A549 (cell line): ENCODE results near the gene PRKCG. TPM values are rescaled to one million over a fixed set of nuclear protein-coding genes. Genes with fewer than 3 reads are reported as not detected.

Experiments
- ATAC-seq, 2 experiments: fragments of 200-7000 bp in 1 of 2; fragments of >200 bp in 1 of 2; cut with Nextera tagmentation in 1 of 2; cut with Tn5 transposase in 1 of 2; 3 replicates each; pipeline versions ENCODE4 v1.8.0 to v1.9.1; 2018 to 2020; ENCODE audit warnings: mild to moderate bottlenecking in 1 of 2, moderate library complexity in 1 of 2
- CTCF ChIA-PET: fragments of 300-600 bp; sonication (Branson Sonifier 250); formaldehyde crosslinking; extraction: SDS; loops from one replicate; lab custom pipeline; 2021; ENCODE audit warnings: antibody characterized with exemption, inconsistent platforms; lab: Yijun Ruan, JAX
- POLR2A ChIA-PET: fragments of 350-600 bp; formaldehyde crosslinking; extraction: SDS; loops from one replicate; lab custom pipeline; 2021; ENCODE audit warnings: antibody characterized with exemption, inconsistent platforms; lab: Yijun Ruan, JAX
- DNase-seq, 2 experiments: peaks; one replicate each; pipeline versions ENCODE4 v3.0.0 to v3.0.0-alpha.2; 2011 to 2016; ENCODE audit warnings: low read depth in 1 of 2, low spot score in 1 of 2
- FAIRE-seq: peaks from 2 replicates; lab custom pipeline; 2011; peaks lifted over from hg19 to GRCh38; lab: Jason Lieb, UNC
- H3K27ac ChIP-seq, 2 experiments: fragments of >200 bp; sonication (Bioruptor Twin); formaldehyde crosslinking; 3 replicates each; pipeline ENCODE4 v1.5.1; 2016 to 2017
- H3K4me1 ChIP-seq: fragments of >200 bp; sonication (Bioruptor Twin); formaldehyde crosslinking; 3 replicates; pipeline ENCODE4 v1.6.1; 2016
- H3K4me2 ChIP-seq: fragments of >200 bp; sonication (Bioruptor Twin); formaldehyde crosslinking; 3 replicates; pipeline ENCODE4 v1.6.1; 2016
- H3K4me3 ChIP-seq: fragments of >200 bp; sonication (Bioruptor Twin); formaldehyde crosslinking; 3 replicates; pipeline ENCODE4 v1.5.1; 2016
- H3K9me3 ChIP-seq: fragments of >200 bp; sonication (Bioruptor Twin); formaldehyde crosslinking; 3 replicates; pipeline ENCODE4 v1.6.1; 2016
- BCL3 ChIP-seq: fragments of >200 bp; sonication (Bioruptor Twin); formaldehyde crosslinking; IDR thresholded peaks from 3 replicates; pipeline ENCODE4 v1.6.1; 2016
- CBX2 ChIP-seq: fragments of 200-600 bp; sonication (generic); IDR thresholded peaks from 2 replicates; pipeline ENCODE4 v1.6.1; 2016; ENCODE audit warnings: low read depth, mild to moderate bottlenecking, borderline replicate concordance
- CBX8 ChIP-seq: fragments of 200-600 bp; sonication (generic); IDR thresholded peaks from 2 replicates; pipeline ENCODE4 v1.6.1; 2016
- CEBPB ChIP-seq, 2 experiments: fragments of >200 bp in 1 of 2; sonication (Bioruptor Twin) in 1 of 2; formaldehyde crosslinking in 1 of 2; IDR thresholded peaks; 2 replicates each; pipeline ENCODE4 v1.6.1; 2012 to 2016
- CHD2 ChIP-seq: fragments of 150-350 bp; IDR thresholded peaks from 2 replicates; pipeline ENCODE4 v1.6.1; 2014; ENCODE audit warnings: low read length; ENCODE audit not compliant: partially characterized antibody
- E2F6 ChIP-seq: IDR thresholded peaks from 2 replicates; pipeline ENCODE4 v1.6.1; 2012; ENCODE audit warnings: low read depth, borderline replicate concordance
- EHF ChIP-seq: fragments of 250-450 bp; sonication (Bioruptor Pico); IDR thresholded peaks from 2 replicates; pipeline ENCODE4 v1.5.0; 2020; ENCODE audit warnings: mild to moderate bottlenecking
- ESRRA ChIP-seq: fragments of 150-350 bp; IDR thresholded peaks from 2 replicates; pipeline ENCODE4 v1.6.1; 2014; ENCODE audit warnings: mild to moderate bottlenecking, low read length, borderline replicate concordance
- FOSL2 ChIP-seq, 2 experiments: fragments of 450-650 bp in 1 of 2; fragments of >200 bp in 1 of 2; sonication (Bioruptor Twin) in 1 of 2; formaldehyde crosslinking; IDR thresholded peaks; 2 replicates each; pipeline versions ENCODE4 v1.5.0 to v1.6.1; 2016 to 2020; ENCODE audit warnings: mild to moderate bottlenecking in 1 of 2, moderate library complexity in 1 of 2
- HOXB13 ChIP-seq: fragments of 250-450 bp; sonication (Bioruptor Pico); IDR thresholded peaks from 2 replicates; pipeline ENCODE4 v1.5.0; 2020; ENCODE audit warnings: low read depth, mild to moderate bottlenecking, moderate library complexity
- HOXB5 ChIP-seq: fragments of 250-450 bp; sonication (Bioruptor Pico); IDR thresholded peaks from 2 replicates; pipeline ENCODE4 v1.5.0; 2020; ENCODE audit warnings: mild to moderate bottlenecking, moderate library complexity
- JUN ChIP-seq, 2 experiments: fragments of >200 bp; sonication (Bioruptor Twin); formaldehyde crosslinking; IDR thresholded peaks; 2 replicates in 1 of 2; 3 replicates in 1 of 2; pipeline ENCODE4 v1.6.1; 2016 to 2017
- JUNB ChIP-seq: fragments of >200 bp; sonication (Bioruptor Twin); formaldehyde crosslinking; IDR thresholded peaks from 2 replicates; pipeline ENCODE4 v1.6.1; 2016
- KDM5A ChIP-seq: fragments of 200-600 bp; sonication (generic); IDR thresholded peaks from 2 replicates; pipeline ENCODE4 v1.6.1; 2016; ENCODE audit warnings: antibody characterized with exemption, mild to moderate bottlenecking
- MAFK ChIP-seq: fragments of 450-650 bp; IDR thresholded peaks from 2 replicates; pipeline ENCODE4 v1.6.1; 2014; ENCODE audit not compliant: partially characterized antibody
- MYC ChIP-seq: IDR thresholded peaks from 2 replicates; pipeline ENCODE4 v1.6.1; 2012; ENCODE audit warnings: mild to moderate bottlenecking, inconsistent platforms, low read length, improper control_type of control experiment, borderline replicate concordance
- NFE2L2 ChIP-seq: fragments of 150-350 bp; conservative IDR thresholded peaks from 2 replicates; pipeline ENCODE4 v1.6.1; 2014; ENCODE audit warnings: low read length
- NR3C1 ChIP-seq: fragments of >200 bp; sonication (Bioruptor Twin); formaldehyde crosslinking; IDR thresholded peaks from 3 replicates; pipeline ENCODE4 v1.6.1; 2017
- PHF8 ChIP-seq: fragments of 200-600 bp; sonication (generic); IDR thresholded peaks from 2 replicates; pipeline ENCODE4 v1.6.1; 2016; ENCODE audit warnings: low read depth, mild to moderate bottlenecking, antibody characterized with exemption, moderate library complexity, borderline replicate concordance
- RARB ChIP-seq: fragments of 250-450 bp; sonication (Bioruptor Pico); IDR thresholded peaks from 2 replicates; pipeline ENCODE4 v1.8.0; 2021; ENCODE audit warnings: mild to moderate bottlenecking, moderate library complexity
- REST ChIP-seq: fragments of 200-600 bp; sonication (generic); IDR thresholded peaks from 2 replicates; pipeline ENCODE4 v1.6.1; 2016; ENCODE audit warnings: antibody characterized with exemption, mild to moderate bottlenecking, moderate library complexity
- TP53 ChIP-seq: fragments of 250-450 bp; sonication (Bioruptor Pico); IDR thresholded peaks from 2 replicates; pipeline ENCODE4 v1.5.0; 2021; ENCODE audit warnings: mild to moderate bottlenecking, moderate library complexity
- USF2 ChIP-seq: fragments of 450-650 bp; IDR thresholded peaks from 2 replicates; pipeline ENCODE4 v1.6.1; 2014; ENCODE audit warnings: antibody characterized with exemption
- ZFP36 ChIP-seq: fragments of 450-650 bp; IDR thresholded peaks from 2 replicates; pipeline ENCODE4 v1.6.1; 2014; ENCODE audit warnings: borderline replicate concordance; ENCODE audit not compliant: partially characterized antibody
- ZNF302 ChIP-seq: fragments of 250-450 bp; sonication (Bioruptor Pico); IDR thresholded peaks from 2 replicates; pipeline ENCODE4 v1.9.0; 2021; ENCODE audit warnings: inconsistent platforms, mild to moderate bottlenecking, moderate library complexity
- WGBS: methylation state at CpG from one replicate; pipeline ENCODE4 v1.1.6; 2017; ENCODE audit errors: missing lambda C conversion rate; 5-methylcytosine and 5-hydroxymethylcytosine counted together
- polyA plus RNA-seq, 4 experiments: library from polyadenylated mRNA; depleted of rRNA in 3 of 4; stranded (reverse); fragments of >200 nt; fragmentation: RNase III in 1 of 4; extraction: RNeasy Plus Mini Kit Qiagen cat#74134 plus additional on column Dnase treatment in 1 of 4; gene quantifications; 2 replicates in 3 of 4; 3 replicates in 1 of 4; pipeline ENCODE4 v1.2.3, GENCODE V29; 2011 to 2017
- TF ChIP-seq, protein P1 (sequence below): fragments of >200 bp; sonication (Bioruptor Twin); formaldehyde crosslinking; IDR thresholded peaks from 2 replicates; pipeline ENCODE4 v1.6.1; 2016
- TF ChIP-seq, protein P2 (sequence below): fragments of 250-450 bp; sonication (Bioruptor Pico); IDR thresholded peaks from 2 replicates; pipeline ENCODE4 v1.5.0; 2020; ENCODE audit warnings: low read depth, mild to moderate bottlenecking, moderate library complexity
- TF ChIP-seq, protein P3 (sequence below): IDR thresholded peaks from 2 replicates; pipeline ENCODE4 v1.6.1; 2012

PRKCG gene
- polyA plus RNA-seq, 2 of the 4 experiments (the other 2 are of a cell fraction), result 0.61 to 0.81 TPM

- WGBS, result 2% methylated on average over 34 of the region's 75 CpGs
- H3K27ac ChIP-seq, result peak overlapping the region; percentile 94
- H3K9me3 ChIP-seq, result no peaks in the 10 kb centered on the region
- ATAC-seq (peak; percentile 23 to 36), FAIRE-seq (peak; percentile 63), DNase-seq (peak; percentile 91 to 95)
- H3K4me3 ChIP-seq, result peak overlapping the region; percentile 69
- H3K4me1 ChIP-seq, result peaks cover 25% of the 10 kb centered on the region
- ChIA-PET CTCF (interaction anchor here (0.8 to 3.6 kb wide), 8 partner anchors 10 to 159 kb away, joined by 3 to 22 read pairs (median 4); partner anchors contain the start of gene PRKCG), POLR2A (interaction anchor here (1.2 to 4.2 kb wide), 5 partner anchors 10 to 155 kb away, joined by 3 to 54 read pairs (median 10); partner anchors contain the start of gene PRKCG)
- H3K4me2 ChIP-seq, result peak overlapping the region; percentile 93
- TF ChIP-seq MAFK (no peak), CBX2 (no peak), ZNF302 (CRISPR knock-in tag) (no peak), PHF8 (peak; percentile 46; the same call in 1 of the 2 replicates), KDM5A (no peak), USF2 (no peak), FOSL2 (IDR thresholded peaks at IDR 0.05) (no peak), FOSL2 (CRISPR knock-in tag; IDR thresholded peaks at IDR 0.05) (no peak; the same call in 1 of the 2 replicates), RARB (CRISPR knock-in tag) (peak; percentile 86), HOXB13 (CRISPR knock-in tag) (peak; percentile 32), ESRRA (no peak), NR3C1 (no peak), REST (peak; percentile 1; the same call in 1 of the 2 replicates), E2F6 (peak; percentile 65), JUNB (no peak), CBX8 (no peak), CEBPB (IDR thresholded peaks at IDR 0.05) (no peak), MYC (peak; percentile 44; the same call in 1 of the 2 replicates), ZFP36 (no peak), CHD2 (no peak), TP53 (CRISPR knock-in tag) (peak; percentile 98), HOXB5 (peak; percentile 68; the same call in 1 of the 2 replicates), JUN (IDR thresholded peaks at IDR 0.05) (peak in 1 of 2 experiments; percentile 42; a peak in 4 of 5 replicates), NFE2L2 (no peak), BCL3 (no peak), EHF (CRISPR knock-in tag) (peak; percentile 71)
- TF ChIP-seq, protein P1, sequence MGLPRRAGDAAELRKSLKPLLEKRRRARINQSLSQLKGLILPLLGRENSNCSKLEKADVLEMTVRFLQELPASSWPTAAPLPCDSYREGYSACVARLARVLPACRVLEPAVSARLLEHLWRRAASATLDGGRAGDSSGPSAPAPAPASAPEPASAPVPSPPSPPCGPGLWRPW, result no peak
- TF ChIP-seq, protein P2, sequence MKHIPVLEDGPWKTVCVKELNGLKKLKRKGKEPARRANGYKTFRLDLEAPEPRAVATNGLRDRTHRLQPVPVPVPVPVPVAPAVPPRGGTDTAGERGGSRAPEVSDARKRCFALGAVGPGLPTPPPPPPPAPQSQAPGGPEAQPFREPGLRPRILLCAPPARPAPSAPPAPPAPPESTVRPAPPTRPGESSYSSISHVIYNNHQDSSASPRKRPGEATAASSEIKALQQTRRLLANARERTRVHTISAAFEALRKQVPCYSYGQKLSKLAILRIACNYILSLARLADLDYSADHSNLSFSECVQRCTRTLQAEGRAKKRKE, result no peak; the same call in 1 of the 2 replicates
- TF ChIP-seq, protein P3, sequence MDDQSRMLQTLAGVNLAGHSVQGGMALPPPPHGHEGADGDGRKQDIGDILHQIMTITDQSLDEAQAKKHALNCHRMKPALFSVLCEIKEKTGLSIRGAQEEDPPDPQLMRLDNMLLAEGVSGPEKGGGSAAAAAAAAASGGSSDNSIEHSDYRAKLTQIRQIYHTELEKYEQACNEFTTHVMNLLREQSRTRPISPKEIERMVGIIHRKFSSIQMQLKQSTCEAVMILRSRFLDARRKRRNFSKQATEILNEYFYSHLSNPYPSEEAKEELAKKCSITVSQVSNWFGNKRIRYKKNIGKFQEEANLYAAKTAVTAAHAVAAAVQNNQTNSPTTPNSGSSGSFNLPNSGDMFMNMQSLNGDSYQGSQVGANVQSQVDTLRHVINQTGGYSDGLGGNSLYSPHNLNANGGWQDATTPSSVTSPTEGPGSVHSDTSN, result peak; percentile 39
Measured at GRCh38 chr19:53868892-53869804, 12.8 kb upstream of the PRKCG start.
